Measurements from ENCODE around the gene MERTK.

DNA sequence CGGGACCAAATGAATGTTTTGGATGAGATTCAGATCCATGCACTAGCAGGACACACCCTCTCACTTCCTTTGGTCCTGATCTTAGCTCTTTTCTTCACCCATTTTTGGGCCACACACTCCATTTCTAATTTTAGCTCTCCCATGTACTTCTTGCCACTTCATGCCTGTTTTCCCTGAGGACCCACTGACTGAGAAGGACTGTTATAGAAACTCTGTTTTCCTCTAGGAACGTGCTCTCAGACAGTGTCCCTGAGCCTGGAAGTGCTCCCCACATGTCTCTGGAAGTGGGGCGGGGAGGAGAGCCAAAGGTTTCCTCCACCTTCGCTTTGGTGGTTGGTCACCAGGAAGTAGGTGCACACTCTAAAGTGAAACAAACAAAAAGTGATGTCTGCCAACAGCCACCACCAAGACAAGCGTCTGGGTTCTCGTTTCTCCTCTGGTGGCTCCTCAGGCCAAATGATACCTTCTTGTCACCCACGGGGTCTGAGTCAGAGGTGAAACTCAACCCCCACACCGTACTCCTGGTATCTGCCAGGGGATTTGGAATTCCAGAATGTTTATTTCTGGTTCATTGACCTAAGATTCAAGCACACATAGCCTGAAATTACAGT, 74.7 kb downstream of the MERTK start:
- TF ChIP-seq, protein P1, sequence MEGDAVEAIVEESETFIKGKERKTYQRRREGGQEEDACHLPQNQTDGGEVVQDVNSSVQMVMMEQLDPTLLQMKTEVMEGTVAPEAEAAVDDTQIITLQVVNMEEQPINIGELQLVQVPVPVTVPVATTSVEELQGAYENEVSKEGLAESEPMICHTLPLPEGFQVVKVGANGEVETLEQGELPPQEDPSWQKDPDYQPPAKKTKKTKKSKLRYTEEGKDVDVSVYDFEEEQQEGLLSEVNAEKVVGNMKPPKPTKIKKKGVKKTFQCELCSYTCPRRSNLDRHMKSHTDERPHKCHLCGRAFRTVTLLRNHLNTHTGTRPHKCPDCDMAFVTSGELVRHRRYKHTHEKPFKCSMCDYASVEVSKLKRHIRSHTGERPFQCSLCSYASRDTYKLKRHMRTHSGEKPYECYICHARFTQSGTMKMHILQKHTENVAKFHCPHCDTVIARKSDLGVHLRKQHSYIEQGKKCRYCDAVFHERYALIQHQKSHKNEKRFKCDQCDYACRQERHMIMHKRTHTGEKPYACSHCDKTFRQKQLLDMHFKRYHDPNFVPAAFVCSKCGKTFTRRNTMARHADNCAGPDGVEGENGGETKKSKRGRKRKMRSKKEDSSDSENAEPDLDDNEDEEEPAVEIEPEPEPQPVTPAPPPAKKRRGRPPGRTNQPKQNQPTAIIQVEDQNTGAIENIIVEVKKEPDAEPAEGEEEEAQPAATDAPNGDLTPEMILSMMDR (IDR thresholded peaks at IDR 0.05), result no peak
- TF ChIP-seq POLR2A (IDR thresholded peaks at IDR 0.05), result no peak
